SU-DHL-6 (cell line): ENCODE results near the gene FAM237A.

Experiments
- EZH2phosphoT487 ChIP-seq: fragments of 200-600 bp; sonication (generic), shearing (Covaris generic); conservative IDR thresholded peaks from 2 replicates; pipeline ENCODE4 v1.6.1; 2018; ENCODE audit warnings: mild to moderate bottlenecking, antibody characterized with exemption, low read length, moderate library complexity, mixed read lengths
- TF ChIP-seq, protein P1 (sequence below): fragments of 200-600 bp; sonication (generic); IDR thresholded peaks from one replicate; pipeline ENCODE4 v1.5.1; 2017; ENCODE audit warnings: antibody characterized with exemption, mild to moderate bottlenecking, low read length, moderate library complexity; ENCODE audit not compliant: insufficient read depth, poor library complexity, severe bottlenecking

DNA sequence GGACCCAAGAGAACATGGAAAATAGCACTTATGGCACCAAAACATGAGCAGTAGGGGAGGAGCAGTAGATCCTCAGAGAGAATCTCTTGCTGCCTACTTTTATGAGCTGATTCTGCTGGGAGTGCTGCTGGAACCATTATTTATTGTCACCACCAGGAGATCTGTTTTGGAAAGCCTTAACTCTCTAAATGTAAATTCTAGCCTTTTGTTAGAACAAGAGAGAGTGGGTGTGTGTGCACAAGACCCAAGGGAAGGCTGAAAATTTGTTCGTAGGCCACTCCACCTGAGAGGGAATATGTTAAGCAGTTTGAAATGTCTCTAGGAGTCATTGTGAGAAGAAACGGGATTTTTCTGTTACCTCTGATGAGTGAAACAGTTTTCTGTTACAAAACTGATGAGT, 16.2 kb upstream of the FAM237A start:
- TF ChIP-seq, protein P1, sequence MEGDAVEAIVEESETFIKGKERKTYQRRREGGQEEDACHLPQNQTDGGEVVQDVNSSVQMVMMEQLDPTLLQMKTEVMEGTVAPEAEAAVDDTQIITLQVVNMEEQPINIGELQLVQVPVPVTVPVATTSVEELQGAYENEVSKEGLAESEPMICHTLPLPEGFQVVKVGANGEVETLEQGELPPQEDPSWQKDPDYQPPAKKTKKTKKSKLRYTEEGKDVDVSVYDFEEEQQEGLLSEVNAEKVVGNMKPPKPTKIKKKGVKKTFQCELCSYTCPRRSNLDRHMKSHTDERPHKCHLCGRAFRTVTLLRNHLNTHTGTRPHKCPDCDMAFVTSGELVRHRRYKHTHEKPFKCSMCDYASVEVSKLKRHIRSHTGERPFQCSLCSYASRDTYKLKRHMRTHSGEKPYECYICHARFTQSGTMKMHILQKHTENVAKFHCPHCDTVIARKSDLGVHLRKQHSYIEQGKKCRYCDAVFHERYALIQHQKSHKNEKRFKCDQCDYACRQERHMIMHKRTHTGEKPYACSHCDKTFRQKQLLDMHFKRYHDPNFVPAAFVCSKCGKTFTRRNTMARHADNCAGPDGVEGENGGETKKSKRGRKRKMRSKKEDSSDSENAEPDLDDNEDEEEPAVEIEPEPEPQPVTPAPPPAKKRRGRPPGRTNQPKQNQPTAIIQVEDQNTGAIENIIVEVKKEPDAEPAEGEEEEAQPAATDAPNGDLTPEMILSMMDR = no peak
- no peak for TF ChIP-seq EZH2phosphoT487
